Jurkat, Clone E6-1 (cell line): ENCODE measurements around the gene SHISA8. TPM values are rescaled to one million over a fixed set of nuclear protein-coding genes. Genes with fewer than 3 reads are reported as not detected.
"Not testable (repeated sequence)": the region's sequence is repeated elsewhere in the genome, so short reads cannot be mapped to it uniquely, and the experiment has no call there.

Source experiments
- DNase-seq: peaks from one replicate; pipeline ENCODE4 v3.0.0-alpha.2; 2011; ENCODE audit warnings: low read depth, low spot score
- H3K4me3 ChIP-seq: 2 replicates; pipeline ENCODE4 v1.5.1; 2011; ENCODE audit warnings: mild to moderate bottlenecking, low read length, control low read depth, moderate library complexity
- polyA plus RNA-seq: library from polyadenylated mRNA; unstranded; fragments of >200 nt; gene quantifications from one replicate; pipeline ENCODE4 v1.2.1, GENCODE V29; 2012; ENCODE audit warnings: missing spikeins; ENCODE audit not compliant: insufficient read length, insufficient read depth

Gene SHISA8
- polyA plus RNA-seq, result not detected

DNA sequence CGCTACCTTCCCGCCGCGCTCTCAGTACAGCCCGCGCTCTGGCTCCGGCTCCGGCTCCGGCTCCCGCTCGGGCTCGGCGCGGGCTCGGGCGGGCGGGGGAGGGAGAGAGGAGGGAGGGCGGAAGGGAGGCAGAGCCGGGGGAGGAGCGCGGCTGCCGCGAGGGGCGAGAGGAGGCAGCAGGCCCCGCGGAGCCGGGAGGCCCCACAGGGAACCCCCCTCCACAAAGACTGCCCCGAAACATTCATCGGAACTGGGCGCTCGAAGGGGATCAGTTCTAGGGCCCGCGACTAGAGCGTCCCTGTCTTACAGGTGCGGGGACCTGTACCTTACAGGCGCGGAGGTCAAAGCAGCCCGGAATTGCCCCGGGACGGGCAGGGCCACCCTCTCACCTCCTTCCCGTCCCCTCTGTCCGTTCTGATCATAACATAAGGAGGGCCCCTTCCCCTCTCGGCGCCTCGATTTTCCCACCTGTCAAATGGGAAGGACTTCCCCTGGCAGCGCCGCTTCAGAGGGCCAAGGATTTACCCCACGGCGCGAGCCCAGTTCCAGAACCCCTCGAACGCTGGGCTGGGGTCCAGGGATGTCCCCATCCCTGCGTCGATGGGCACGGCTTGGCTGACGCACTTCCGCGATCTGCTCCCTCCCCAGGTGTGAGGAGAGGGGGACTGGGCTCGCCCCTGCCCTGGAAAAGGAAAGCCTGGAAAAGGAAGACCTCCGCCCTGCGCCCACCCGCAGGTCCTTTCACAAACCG lies at the start of gene SHISA8:
Gene SHISA8 (minus strand): TSS at position 40 of the 751 bp plus-strand sequence. CDS start 407 bp downstream, outside the sequence.
- no peak within 1 kb of the TSS for H3K4me3 ChIP-seq
- DNase-seq, result no peak

GRCh38 chr22:41964112-41964491 lies 49.2 kb upstream of the SHISA8 start:
- no peak for DNase-seq
- H3K4me3 ChIP-seq, result no peak overlapping the region

- DNase-seq, result no peak
Observed at GRCh38 chr22:41963453-41964111, 48.7 kb upstream of the SHISA8 start.

DNA sequence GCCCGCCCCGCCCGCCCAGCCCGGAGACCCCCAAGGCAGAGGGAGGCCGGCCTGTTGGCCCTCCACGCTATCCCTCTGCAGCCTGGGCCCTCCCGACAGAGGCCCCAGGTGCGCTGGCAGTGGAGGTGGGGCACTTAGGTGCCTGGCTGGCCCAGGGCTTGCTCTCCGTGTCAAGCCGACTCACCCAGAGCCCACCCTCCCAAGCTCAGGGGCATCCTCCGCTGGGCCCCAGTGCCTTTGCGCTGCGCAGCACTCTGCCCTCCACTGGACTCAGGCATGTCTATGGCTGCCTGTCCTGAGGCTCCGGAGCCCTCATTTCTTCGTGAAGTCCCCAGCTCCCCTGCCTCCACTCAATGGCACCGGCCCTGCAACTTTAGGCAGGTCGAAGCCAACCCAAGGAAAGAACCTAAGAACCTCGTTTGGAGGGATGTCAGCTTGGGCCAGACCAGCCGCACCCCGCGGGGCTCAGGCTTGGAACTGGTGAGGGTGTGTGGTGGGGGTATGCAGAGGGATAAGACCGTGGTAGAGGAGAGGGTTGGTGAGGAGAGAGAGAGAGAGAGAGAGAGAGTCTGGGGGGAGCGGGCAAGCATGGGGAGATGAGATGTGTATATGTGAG lies 43.2 kb upstream of the SHISA8 start:
- no peak for DNase-seq
- peak overlapping the region; percentile 27 for H3K4me3 ChIP-seq

More at GRCh38 chr22:41963453-41964111, 48.7 kb upstream of the SHISA8 start:
- no peak overlapping the region for H3K4me3 ChIP-seq

DNA sequence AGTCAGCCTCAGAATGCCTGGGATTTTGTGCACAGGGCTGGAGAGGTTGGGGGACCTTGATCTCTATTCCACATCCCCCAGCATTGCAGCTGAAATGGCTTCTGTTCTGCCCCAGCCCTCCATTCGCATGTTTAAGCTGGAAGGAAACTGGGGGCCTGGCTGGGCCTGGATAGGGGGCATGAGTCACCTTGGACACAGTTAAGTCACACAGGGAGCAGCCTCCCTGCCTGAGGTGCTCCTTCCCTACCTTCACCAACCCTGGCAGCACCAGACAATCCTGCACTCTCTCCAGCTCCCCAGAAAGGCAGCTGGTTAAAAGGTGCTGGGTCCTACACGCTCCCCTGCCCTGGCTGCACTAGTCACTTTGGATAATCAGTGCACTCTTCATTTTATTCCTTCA lies 37.8 kb upstream of the SHISA8 start:
- DNase-seq, result no peak
- no peak overlapping the region for H3K4me3 ChIP-seq

DNA sequence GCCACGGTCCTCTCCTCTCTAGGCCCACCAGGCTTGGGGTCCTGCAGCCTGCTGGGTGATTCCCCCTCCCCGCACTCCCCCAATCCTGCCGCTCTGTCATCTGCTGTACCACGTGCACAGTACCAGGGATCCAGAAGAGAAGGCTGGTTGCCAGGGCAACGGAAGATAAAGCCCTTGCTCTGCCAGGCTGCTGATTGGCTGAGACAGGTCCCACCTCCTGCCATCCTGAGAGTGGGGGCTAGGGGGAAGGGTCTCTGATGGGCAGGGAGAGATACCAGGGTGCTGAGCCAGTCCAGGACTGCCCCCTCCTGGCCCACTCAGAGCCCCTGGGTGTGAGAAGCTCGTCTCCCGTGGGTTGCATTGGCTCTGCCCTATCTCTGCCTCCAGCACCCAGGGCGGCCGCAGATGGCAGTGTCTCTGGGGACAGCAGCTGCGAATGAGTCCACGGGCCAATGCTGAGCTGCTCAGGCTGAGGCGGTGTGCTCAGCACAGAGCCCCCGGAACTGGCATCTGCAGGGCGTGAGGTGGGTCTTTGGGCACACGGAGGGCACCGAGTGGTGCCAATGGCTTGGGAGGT lies 37.1 kb upstream of the SHISA8 start, which contains the start of gene SMIM45:
Gene SMIM45 (plus strand): TSS at position 253 of the 577 bp plus-strand sequence.
- no peak for DNase-seq
- no peak within 1 kb of the TSS for H3K4me3 ChIP-seq

- DNase-seq, result no peak
- no peak overlapping the region for H3K4me3 ChIP-seq
Observed at GRCh38 chr22:41949297-41949965, 34.6 kb upstream of the SHISA8 start.

- DNase-seq, H3K4me3 ChIP-seq: not testable (repeated sequence)
Observed at GRCh38 chr22:41948928-41949296, 34.0 kb upstream of the SHISA8 start.

DNA sequence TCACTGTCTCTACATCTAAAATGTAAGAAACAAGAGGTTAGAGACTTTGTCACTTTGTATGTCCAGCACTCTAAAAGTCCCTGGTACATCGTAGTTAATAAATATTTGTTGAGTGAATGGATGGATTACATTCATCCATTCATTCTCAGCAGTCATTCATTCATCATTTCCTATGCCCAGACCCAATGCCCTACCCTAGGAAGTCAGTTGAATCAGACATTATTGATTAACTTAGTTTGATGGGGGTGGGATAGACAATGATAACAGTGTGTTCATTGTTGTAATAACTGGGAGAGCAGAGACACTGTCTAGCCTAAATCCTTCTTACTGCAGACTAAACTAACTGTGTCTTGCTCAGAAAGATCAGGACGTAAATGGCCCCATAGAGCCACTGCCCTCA lies 33.3 kb upstream of the SHISA8 start:
- no peak for DNase-seq
- peak overlapping the region; percentile 98 for H3K4me3 ChIP-seq

DNA sequence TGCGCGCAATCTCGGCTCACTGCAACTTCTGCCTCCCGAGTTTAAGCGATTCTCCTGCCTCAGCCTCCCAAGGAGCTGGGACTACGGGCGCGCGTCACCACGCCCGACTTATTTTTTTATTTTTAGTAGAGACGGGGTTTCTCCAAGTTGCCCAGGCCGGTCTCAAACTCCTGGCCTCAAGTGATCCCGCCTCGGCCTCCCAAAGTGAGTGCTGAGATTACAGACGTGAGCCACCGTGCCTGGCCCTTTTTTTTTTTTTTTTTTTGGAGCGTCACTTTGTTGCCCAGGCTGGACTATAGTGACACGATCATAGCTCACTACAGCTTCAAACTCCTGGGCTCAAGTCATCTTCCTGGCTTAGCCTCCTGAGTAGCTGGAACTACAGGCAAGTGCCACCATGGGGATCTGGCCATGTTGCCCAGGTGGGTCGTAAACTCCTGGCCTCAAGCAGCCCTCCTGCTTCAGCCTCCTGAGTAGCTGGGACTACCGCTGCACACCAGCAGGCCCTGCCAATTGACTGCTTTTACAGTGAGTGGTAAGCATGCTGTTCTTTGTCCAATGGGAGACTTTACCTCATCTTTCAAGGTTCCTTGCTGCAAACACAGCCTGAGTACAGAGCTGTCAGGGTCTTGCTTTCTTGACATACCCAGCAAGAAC lies 32.7 kb upstream of the SHISA8 start:
- H3K4me3 ChIP-seq, result peak overlapping the region; percentile 98

DNA sequence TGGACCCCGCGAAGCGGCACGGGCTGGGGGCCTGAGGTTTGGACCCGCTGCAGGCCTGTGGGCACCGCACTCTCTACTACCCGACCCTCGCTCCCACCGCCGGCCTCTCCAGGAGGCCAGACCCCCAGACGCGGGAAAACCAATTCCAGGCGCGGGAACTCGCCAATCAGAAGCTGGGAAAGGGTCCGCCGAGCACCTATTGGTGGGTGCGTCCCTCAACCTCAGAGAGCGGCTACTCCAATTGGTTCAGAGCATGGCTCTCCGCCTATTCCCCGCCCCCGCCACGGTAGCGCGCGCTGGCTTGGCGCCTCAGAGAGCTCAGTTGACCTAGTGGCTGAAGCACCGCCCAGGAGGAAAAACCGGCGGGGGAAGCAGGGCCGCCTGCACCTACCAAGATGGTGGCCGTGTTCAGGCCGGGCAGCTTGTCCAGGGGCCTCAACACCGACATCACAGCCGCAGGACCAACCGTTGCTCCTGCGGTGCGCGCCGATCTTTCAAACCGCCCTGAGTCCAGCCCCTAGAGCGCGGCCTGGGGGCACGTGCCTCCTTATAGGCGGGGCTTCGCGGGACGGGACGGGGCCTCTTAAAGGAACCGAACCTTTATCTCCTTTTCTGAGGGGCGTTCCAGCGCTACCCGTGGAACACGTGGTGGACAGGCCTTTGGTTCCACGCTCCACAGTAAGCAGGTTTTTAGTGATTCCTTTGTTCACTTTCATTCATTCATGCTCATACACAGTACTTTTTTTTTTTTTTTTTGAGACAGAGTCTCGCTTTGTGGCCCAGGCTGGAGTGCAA lies 32.0 kb upstream of the SHISA8 start, which contains the start of gene CENPM:
Gene CENPM (minus strand): TSS at position 524 of the 795 bp plus-strand sequence. CDS start 76 bp downstream, at position 448.
- peak; percentile 92 for DNase-seq
- peak within 1 kb of the TSS; percentile 98 for H3K4me3 ChIP-seq

More for the DNA sequence above, 32.7 kb upstream of the SHISA8 start:
- no peak for DNase-seq

GRCh38 chr22:41943661-41944209 lies 28.9 kb upstream of the SHISA8 start:
- H3K4me3 ChIP-seq, result no peak overlapping the region
- no peak for DNase-seq

GRCh38 chr22:41940832-41941765 lies 26.2 kb upstream of the SHISA8 start:
- H3K4me3 ChIP-seq, result no peak overlapping the region
- DNase-seq, result peak; percentile 72

GRCh38 chr22:41939981-41940831 lies 25.3 kb upstream of the SHISA8 start:
- DNase-seq, result no peak
- H3K4me3 ChIP-seq, result no peak overlapping the region

GRCh38 chr22:41936894-41937169 lies 22.0 kb upstream of the SHISA8 start:
- DNase-seq, result no peak
- no peak overlapping the region for H3K4me3 ChIP-seq

- no peak for DNase-seq
- H3K4me3 ChIP-seq, result no peak overlapping the region
Observed at GRCh38 chr22:41935509-41935908, 20.6 kb upstream of the SHISA8 start.
